OCI-LY7 (cell line): ENCODE measurements around the gene PCGF3. TPM values are rescaled to one million over a fixed set of nuclear protein-coding genes. Genes with fewer than 3 reads are reported as not detected.

Experiments
- BruUV-seq: library from RNA; stranded (reverse); fragments of 400-500 nt; replicated peaks from 2 replicates; lab custom pipeline; 2021; lab: Mats Ljungman, UMichigan
- CTCF ChIA-PET: fragments of 300-600 bp; sonication (Branson Sonifier 250); formaldehyde crosslinking; loops from one replicate; lab custom pipeline; 2022; ENCODE audit warnings: antibody characterized with exemption; ENCODE audit not compliant: unreplicated experiment; lab: Charles Lee
- POLR2A ChIA-PET: fragments of 300-600 bp; sonication (Branson Sonifier 250); formaldehyde crosslinking; loops from one replicate; lab custom pipeline; 2022; ENCODE audit warnings: antibody characterized with exemption; lab: Charles Lee
- DNase-seq: peaks from one replicate; pipeline ENCODE4 v3.0.0-alpha.2; 2015; ENCODE audit warnings: low spot score
- H2AFZ ChIP-seq: fragments of 200-600 bp; sonication (generic), shearing (Covaris generic); 2 replicates; pipeline ENCODE4 v1.6.1; 2014; ENCODE audit warnings: mild to moderate bottlenecking, antibody characterized with exemption, low read length, moderate library complexity
- H3K27ac ChIP-seq: fragments of 200-600 bp; sonication (generic); 2 replicates; pipeline ENCODE4 v1.5.1; 2014; ENCODE audit warnings: mixed run types, low read depth, mild to moderate bottlenecking, moderate library complexity, low read length, inconsistent platforms; ENCODE audit not compliant: poor library complexity, severe bottlenecking
- H3K36me3 ChIP-seq: fragments of 200-600 bp; sonication (generic); 2 replicates; pipeline ENCODE4 v1.6.1; 2014; ENCODE audit warnings: mild to moderate bottlenecking, antibody characterized with exemption, low read length, moderate library complexity, mixed read lengths; ENCODE audit not compliant: insufficient read depth
- H3K4me1 ChIP-seq: fragments of 200-600 bp; sonication (generic); 2 replicates; pipeline ENCODE4 v1.5.1; 2014; ENCODE audit warnings: mild to moderate bottlenecking, low read length; ENCODE audit not compliant: insufficient read depth, poor library complexity, severe bottlenecking
- H3K4me2 ChIP-seq: fragments of 200-600 bp; sonication (generic); 2 replicates; pipeline ENCODE4 v1.6.1; 2014; ENCODE audit warnings: mild to moderate bottlenecking, low read length
- H3K4me3 ChIP-seq: fragments of 200-600 bp; sonication (generic); 2 replicates; pipeline ENCODE4 v1.5.1; 2014; ENCODE audit warnings: mild to moderate bottlenecking, low read depth, low read length; ENCODE audit not compliant: poor library complexity, severe bottlenecking
- H3K79me2 ChIP-seq: fragments of 200-600 bp; sonication (generic); 2 replicates; pipeline ENCODE4 v1.6.1; 2016; ENCODE audit warnings: low read depth, mild to moderate bottlenecking, low read length, moderate library complexity, mixed read lengths; ENCODE audit not compliant: insufficient read depth
- H3K9me2 ChIP-seq: fragments of 200-600 bp; sonication (generic); 2 replicates; pipeline ENCODE4 v1.6.1; 2016; ENCODE audit warnings: mild to moderate bottlenecking, low read length, mixed read lengths; ENCODE audit not compliant: insufficient read depth
- H3K9me3 ChIP-seq: fragments of 200-600 bp; sonication (generic); 2 replicates; pipeline ENCODE4 v1.6.1; 2014; ENCODE audit warnings: mild to moderate bottlenecking, mixed run types, low read length, mixed read lengths
- H4K20me1 ChIP-seq: fragments of 200-600 bp; sonication (generic); 2 replicates; pipeline ENCODE4 v1.6.1; 2014; ENCODE audit warnings: mild to moderate bottlenecking, antibody characterized with exemption, low read length, moderate library complexity, mixed read lengths; ENCODE audit not compliant: insufficient read depth
- EZH2phosphoT487 ChIP-seq: fragments of 200-600 bp; sonication (generic); IDR thresholded peaks from 2 replicates; pipeline ENCODE4 v1.6.1; 2018; ENCODE audit warnings: low read depth, borderline replicate concordance, mild to moderate bottlenecking, mixed run types, antibody characterized with exemption, low read length, moderate library complexity, mixed read lengths
- intact Hi-C: fragments of 100-400 bp; cut with micrococcal nuclease; formaldehyde crosslinking; loops from one replicate; pipeline ENCODE4 v1.10.0; 2022; ENCODE audit not compliant: unreplicated experiment
- total RNA-seq, 2 experiments: library from RNA; depleted of rRNA in 1 of 2; stranded (reverse); fragments of >200 nt in 1 of 2; shearing (Covaris generic) in 1 of 2; gene quantifications; 2 replicates each; pipeline ENCODE4 v1.2.3, GENCODE V29; 2014 to 2022
- TF ChIP-seq, protein P1 (sequence below): fragments of 200-600 bp; sonication (generic); conservative IDR thresholded peaks from 2 replicates; pipeline ENCODE4 v1.5.1; 2014; ENCODE audit warnings: mild to moderate bottlenecking, antibody characterized with exemption, low read length, moderate library complexity, mixed read lengths

PCGF3 gene
- total RNA-seq, 2 experiments from 2014 or later: 33.8 to 50.2 TPM

- Histone ChIP-seq H3K9me3 (no peaks in the 10 kb centered on the region), H2AFZ (no peak overlapping the region), H3K36me3 (no peaks in the 10 kb centered on the region), H3K4me1 (no peaks in the 10 kb centered on the region), H3K4me2 (no peak overlapping the region), H4K20me1 (no peaks in the 10 kb centered on the region), H3K4me3 (no peak overlapping the region), H3K9me2 (no peaks in the 10 kb centered on the region), H3K27ac (no peak overlapping the region), H3K79me2 (no peaks in the 10 kb centered on the region)
- intact Hi-C loops: no loop called here
- no peak for TF ChIP-seq EZH2phosphoT487
- TF ChIP-seq, protein P1, sequence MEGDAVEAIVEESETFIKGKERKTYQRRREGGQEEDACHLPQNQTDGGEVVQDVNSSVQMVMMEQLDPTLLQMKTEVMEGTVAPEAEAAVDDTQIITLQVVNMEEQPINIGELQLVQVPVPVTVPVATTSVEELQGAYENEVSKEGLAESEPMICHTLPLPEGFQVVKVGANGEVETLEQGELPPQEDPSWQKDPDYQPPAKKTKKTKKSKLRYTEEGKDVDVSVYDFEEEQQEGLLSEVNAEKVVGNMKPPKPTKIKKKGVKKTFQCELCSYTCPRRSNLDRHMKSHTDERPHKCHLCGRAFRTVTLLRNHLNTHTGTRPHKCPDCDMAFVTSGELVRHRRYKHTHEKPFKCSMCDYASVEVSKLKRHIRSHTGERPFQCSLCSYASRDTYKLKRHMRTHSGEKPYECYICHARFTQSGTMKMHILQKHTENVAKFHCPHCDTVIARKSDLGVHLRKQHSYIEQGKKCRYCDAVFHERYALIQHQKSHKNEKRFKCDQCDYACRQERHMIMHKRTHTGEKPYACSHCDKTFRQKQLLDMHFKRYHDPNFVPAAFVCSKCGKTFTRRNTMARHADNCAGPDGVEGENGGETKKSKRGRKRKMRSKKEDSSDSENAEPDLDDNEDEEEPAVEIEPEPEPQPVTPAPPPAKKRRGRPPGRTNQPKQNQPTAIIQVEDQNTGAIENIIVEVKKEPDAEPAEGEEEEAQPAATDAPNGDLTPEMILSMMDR: no peak
- DNase-seq: no peak
- POLR2A ChIA-PET: no interaction called here
- BruUV-seq: no TSS peak
- CTCF ChIA-PET: no interaction called here
Measured at GRCh38 chr4:687048-687970, 18.3 kb upstream of the PCGF3 start.

GRCh38 chr4:687971-688853 lies 17.4 kb upstream of the PCGF3 start:
- TF ChIP-seq, protein P1: no peak
- TF ChIP-seq EZH2phosphoT487: no peak
- Histone ChIP-seq H3K9me2 (no peaks in the 10 kb centered on the region), H3K4me2 (no peak overlapping the region), H4K20me1 (no peaks in the 10 kb centered on the region), H3K9me3 (no peaks in the 10 kb centered on the region), H3K36me3 (no peaks in the 10 kb centered on the region), H2AFZ (no peak overlapping the region), H3K4me3 (no peak overlapping the region), H3K27ac (no peak overlapping the region), H3K79me2 (no peaks in the 10 kb centered on the region), H3K4me1 (no peaks in the 10 kb centered on the region)
- intact Hi-C loops: no loop called here
- DNase-seq: no peak
- CTCF ChIA-PET: no interaction called here
- no TSS peak for BruUV-seq
- POLR2A ChIA-PET: no interaction called here
